ENCODE measurements around the gene FNBP1.

Gene FNBP1

DNA sequence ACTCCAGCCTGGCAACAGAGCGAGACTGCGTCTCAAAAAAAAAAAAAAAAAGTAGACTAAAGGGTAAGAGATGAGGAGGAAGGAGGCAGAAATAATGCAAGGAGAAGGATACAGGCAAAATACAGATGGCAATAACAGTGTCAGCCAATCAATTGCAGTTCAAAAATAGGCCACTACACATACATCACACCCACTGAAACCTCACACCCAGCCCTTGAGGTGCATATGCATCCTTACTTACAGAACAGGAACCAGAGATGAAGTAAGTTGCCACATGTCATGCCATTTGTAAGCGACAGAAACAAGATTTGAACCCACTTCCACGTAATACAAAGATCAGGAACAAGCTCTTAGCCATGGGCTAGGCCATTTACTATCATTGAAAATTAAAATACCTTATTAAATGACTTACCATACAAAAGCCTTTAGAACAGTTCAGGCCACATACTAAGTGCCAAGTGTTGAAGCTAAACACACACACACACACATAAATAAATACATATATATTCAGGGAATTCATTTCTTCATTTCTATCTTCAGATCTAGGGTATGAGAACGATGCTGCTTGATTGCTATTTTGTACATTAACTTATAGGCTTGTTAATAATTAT is 98.4 kb downstream of the FNBP1 start:
- Histone ChIP-seq H3K4me3 (ENCODE audit: low read depth, low read length) (no peak overlapping the region), H3K27ac (ENCODE audit: extremely low read depth, low read depth, low read length) (no peak overlapping the region), H3K4me1 (ENCODE audit: control insufficient read depth, insufficient read depth, low read length) (no peaks in the 10 kb centered on the region), H3K9me3 (ENCODE audit: control insufficient read depth, insufficient read depth, low read depth, low read length) (no peaks in the 10 kb centered on the region), H3K36me3 (ENCODE audit: control insufficient read depth in 2 of 2, insufficient read depth in 1 of 2, low read length in 2 of 2) (peaks cover 0 to 17% of the 10 kb centered on the region in 2 experiments; a peak in 2 of 3 replicates)
- ChIA-PET POLR2A (no interaction called here), CTCF (interaction anchor here (0.5 to 0.7 kb wide), 4 partner anchors 12 to 1734 kb away, joined by 3 read pairs; no protein-coding TSS in a partner anchor)
- no peak for TF ChIP-seq ZNF776 (tag by site-specific recombination; IDR thresholded peaks at IDR 0.05; ENCODE audit: borderline replicate concordance)
- TF ChIP-seq ZNF48 (tag by site-specific recombination; IDR thresholded peaks at IDR 0.05) = no peak
- no peak for TF ChIP-seq ZNF777 (tag by site-specific recombination; IDR thresholded peaks at IDR 0.05; ENCODE audit: borderline replicate concordance)
- TF ChIP-seq ZNF280D (tag by site-specific recombination; IDR thresholded peaks at IDR 0.05) = no peak
- no peak for TF ChIP-seq BCL6B (tag by site-specific recombination; IDR thresholded peaks at IDR 0.05)
- no peak for TF ChIP-seq ZBTB7A (tag by site-specific recombination; IDR thresholded peaks at IDR 0.05; ENCODE audit: low read depth)
- no peak for TF ChIP-seq GLIS1 (tag by site-specific recombination; IDR thresholded peaks at IDR 0.05)
- no peak for TF ChIP-seq ZNF843 (tag by site-specific recombination; IDR thresholded peaks at IDR 0.05)
- no peak for TF ChIP-seq REPIN1 (tag by site-specific recombination; IDR thresholded peaks at IDR 0.05; ENCODE audit: low read depth)
- no peak for TF ChIP-seq ZNF248 (tag by site-specific recombination; IDR thresholded peaks at IDR 0.05)
- TF ChIP-seq PRDM1 (tag by site-specific recombination; IDR thresholded peaks at IDR 0.05) = no peak
- TF ChIP-seq ZNF529 (tag by site-specific recombination; IDR thresholded peaks at IDR 0.05; ENCODE audit: insufficient replicate concordance) = no peak
- TF ChIP-seq ZNF391 (tag by site-specific recombination; IDR thresholded peaks at IDR 0.05; ENCODE audit: borderline replicate concordance, low read depth) = no peak
- TF ChIP-seq PATZ1 (tag by site-specific recombination; IDR thresholded peaks at IDR 0.05) = no peak
- TF ChIP-seq, protein P1, sequence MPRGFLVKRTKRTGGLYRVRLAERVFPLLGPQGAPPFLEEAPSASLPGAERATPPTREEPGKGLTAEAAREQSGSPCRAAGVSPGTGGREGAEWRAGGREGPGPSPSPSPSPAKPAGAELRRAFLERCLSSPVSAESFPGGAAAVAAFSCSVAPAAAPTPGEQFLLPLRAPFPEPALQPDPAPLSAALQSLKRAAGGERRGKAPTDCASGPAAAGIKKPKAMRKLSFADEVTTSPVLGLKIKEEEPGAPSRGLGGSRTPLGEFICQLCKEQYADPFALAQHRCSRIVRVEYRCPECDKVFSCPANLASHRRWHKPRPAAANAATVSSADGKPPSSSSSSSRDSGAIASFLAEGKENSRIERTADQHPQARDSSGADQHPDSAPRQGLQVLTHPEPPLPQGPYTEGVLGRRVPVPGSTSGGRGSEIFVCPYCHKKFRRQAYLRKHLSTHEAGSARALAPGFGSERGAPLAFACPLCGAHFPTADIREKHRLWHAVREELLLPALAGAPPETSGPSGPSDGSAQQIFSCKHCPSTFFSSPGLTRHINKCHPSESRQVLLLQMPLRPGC (tag by site-specific recombination; IDR thresholded peaks at IDR 0.05) = no peak
- no peak for TF ChIP-seq ZNF707 (tag by site-specific recombination; IDR thresholded peaks at IDR 0.05)
- no peak for TF ChIP-seq ZNF114 (tag by site-specific recombination; IDR thresholded peaks at IDR 0.05)
- TF ChIP-seq YY1 (tag by site-specific recombination; IDR thresholded peaks at IDR 0.05) = no peak
- TF ChIP-seq GLI2 (tag by site-specific recombination; IDR thresholded peaks at IDR 0.05; ENCODE audit: borderline replicate concordance, low read depth) = no peak
